RWPE2 (cell line): ENCODE results near the gene IL36B.

ENCODE experiments used
- ATAC-seq: fragments of 200-7000 bp; cut with Tn5 transposase; 3 replicates; pipeline ENCODE4 v1.9.1; 2021; ENCODE audit warnings: low read depth
- DNase-seq: peaks from one replicate; pipeline ENCODE4 v3.0.0-alpha.2; 2020; ENCODE audit warnings: low spot score
- H3K27ac ChIP-seq: fragments of 450-650 bp; 2 replicates; pipeline ENCODE4 v1.5.1; 2017; ENCODE audit warnings: mild to moderate bottlenecking; ENCODE audit not compliant: poor library complexity, severe bottlenecking
- H3K27me3 ChIP-seq: fragments of 250-450 bp; sonication (Bioruptor Pico); 2 replicates; pipeline ENCODE4 v1.5.1; 2021; ENCODE audit warnings: mild to moderate bottlenecking, moderate library complexity; ENCODE audit not compliant: insufficient read depth, poor library complexity, severe bottlenecking
- H3K36me3 ChIP-seq: fragments of 250-450 bp; sonication (Bioruptor Pico); 2 replicates; pipeline ENCODE4 v1.5.1; 2020; ENCODE audit warnings: low read depth, mild to moderate bottlenecking, moderate library complexity
- H3K4me1 ChIP-seq: fragments of 250-450 bp; sonication (Bioruptor Pico); 2 replicates; pipeline ENCODE4 v1.5.1; 2021; ENCODE audit warnings: mild to moderate bottlenecking, moderate library complexity; ENCODE audit not compliant: insufficient read depth, poor library complexity, severe bottlenecking
- H3K4me3 ChIP-seq: fragments of 250-450 bp; sonication (Bioruptor Pico); 2 replicates; pipeline ENCODE4 v1.5.1; 2021; ENCODE audit warnings: mild to moderate bottlenecking, moderate library complexity; ENCODE audit not compliant: severe bottlenecking
- H3K9me3 ChIP-seq: fragments of 250-450 bp; sonication (Bioruptor Pico); 2 replicates; pipeline ENCODE4 v1.5.1; 2021; ENCODE audit warnings: mild to moderate bottlenecking, moderate library complexity; ENCODE audit not compliant: severe bottlenecking
- TF ChIP-seq, protein P1 (sequence below): fragments of 450-650 bp; IDR thresholded peaks from one replicate; pipeline ENCODE4 v1.5.1; 2017; ENCODE audit warnings: mild to moderate bottlenecking, moderate library complexity; ENCODE audit not compliant: poor library complexity, severe bottlenecking

IL36B gene

DNA sequence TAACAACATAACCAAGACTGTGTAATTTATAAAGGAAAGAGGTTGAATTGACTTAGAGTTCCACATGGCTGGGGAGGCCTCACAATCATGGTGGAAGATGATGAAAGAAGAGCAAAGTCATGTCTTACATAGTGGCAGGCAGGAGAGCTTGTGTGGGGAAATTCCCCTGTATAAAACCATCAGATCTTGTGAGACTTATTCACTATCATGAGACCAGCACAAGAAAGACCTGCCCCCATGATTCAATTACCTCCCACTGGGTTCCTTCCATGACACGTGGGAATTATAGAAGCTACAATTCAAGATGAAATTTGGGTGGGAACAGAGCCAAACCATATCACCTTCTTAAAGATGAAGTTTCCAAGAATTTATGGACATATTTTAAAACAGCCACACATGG, 3.9 kb upstream of the IL36B start:
- Histone ChIP-seq H3K27ac (no peak overlapping the region), H3K36me3 (no peaks in the 10 kb centered on the region), H3K4me3 (no peak overlapping the region), H3K4me1 (peaks cover 9% of the 10 kb centered on the region), H3K9me3 (no peaks in the 10 kb centered on the region), H3K27me3 (no peaks in the 10 kb centered on the region)
- DNase-seq: no peak
- TF ChIP-seq, protein P1, sequence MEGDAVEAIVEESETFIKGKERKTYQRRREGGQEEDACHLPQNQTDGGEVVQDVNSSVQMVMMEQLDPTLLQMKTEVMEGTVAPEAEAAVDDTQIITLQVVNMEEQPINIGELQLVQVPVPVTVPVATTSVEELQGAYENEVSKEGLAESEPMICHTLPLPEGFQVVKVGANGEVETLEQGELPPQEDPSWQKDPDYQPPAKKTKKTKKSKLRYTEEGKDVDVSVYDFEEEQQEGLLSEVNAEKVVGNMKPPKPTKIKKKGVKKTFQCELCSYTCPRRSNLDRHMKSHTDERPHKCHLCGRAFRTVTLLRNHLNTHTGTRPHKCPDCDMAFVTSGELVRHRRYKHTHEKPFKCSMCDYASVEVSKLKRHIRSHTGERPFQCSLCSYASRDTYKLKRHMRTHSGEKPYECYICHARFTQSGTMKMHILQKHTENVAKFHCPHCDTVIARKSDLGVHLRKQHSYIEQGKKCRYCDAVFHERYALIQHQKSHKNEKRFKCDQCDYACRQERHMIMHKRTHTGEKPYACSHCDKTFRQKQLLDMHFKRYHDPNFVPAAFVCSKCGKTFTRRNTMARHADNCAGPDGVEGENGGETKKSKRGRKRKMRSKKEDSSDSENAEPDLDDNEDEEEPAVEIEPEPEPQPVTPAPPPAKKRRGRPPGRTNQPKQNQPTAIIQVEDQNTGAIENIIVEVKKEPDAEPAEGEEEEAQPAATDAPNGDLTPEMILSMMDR: no peak
- no peak for ATAC-seq

DNA sequence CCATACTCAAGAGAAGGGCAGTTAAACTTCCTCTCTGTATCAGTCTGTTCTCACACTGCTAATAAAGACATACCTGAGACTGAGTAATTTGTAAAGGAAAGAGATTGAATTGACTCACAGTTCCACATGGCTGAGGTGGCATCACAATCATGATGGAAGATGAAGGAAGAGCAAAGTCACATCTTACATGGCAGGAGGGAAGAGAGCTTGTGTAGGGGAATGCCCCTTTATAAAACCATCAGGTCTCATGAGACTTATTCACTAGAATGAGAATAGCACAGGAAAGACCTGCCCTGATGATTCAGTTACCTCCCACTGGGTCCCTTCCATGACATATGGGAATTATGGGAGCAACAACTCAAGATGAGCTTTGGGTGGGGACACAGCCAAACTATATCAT, 1.4 kb upstream of the IL36B start:
- no peak for ATAC-seq

DNA sequence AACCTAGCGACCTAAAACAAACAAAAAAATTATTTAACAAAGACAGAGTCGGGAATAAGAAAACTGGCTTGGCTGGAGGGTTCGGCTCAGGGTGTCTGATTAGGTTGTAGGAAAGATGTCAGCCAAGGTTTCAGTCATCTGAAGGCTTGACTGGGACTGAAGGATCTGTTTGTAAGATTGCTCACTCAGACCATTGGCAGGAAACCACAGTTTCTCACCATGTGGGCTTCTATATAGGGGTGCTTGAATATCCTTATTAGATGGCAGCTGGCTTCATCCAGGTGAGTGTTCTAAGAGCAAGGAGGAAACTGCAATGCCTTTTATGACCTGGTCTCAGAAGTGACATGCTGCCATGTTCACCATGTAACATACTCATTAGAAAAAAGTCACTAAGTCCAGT, 999 bp upstream of the IL36B start:
- Histone ChIP-seq H3K4me1 (peaks cover 9% of the 10 kb centered on the region), H3K27me3 (no peaks in the 10 kb centered on the region), H3K27ac (no peak overlapping the region), H3K36me3 (no peaks in the 10 kb centered on the region), H3K9me3 (no peaks in the 10 kb centered on the region), H3K4me3 (no peak overlapping the region)
- no peak for ATAC-seq
- TF ChIP-seq, protein P1: no peak
- DNase-seq: no peak

More for the DNA sequence above, 1.4 kb upstream of the IL36B start:
- DNase-seq: no peak
- Histone ChIP-seq H3K27me3 (no peaks in the 10 kb centered on the region), H3K4me1 (peaks cover 9% of the 10 kb centered on the region), H3K27ac (no peak overlapping the region), H3K4me3 (no peak overlapping the region), H3K9me3 (no peaks in the 10 kb centered on the region), H3K36me3 (no peaks in the 10 kb centered on the region)
- TF ChIP-seq, protein P1: no peak

DNA sequence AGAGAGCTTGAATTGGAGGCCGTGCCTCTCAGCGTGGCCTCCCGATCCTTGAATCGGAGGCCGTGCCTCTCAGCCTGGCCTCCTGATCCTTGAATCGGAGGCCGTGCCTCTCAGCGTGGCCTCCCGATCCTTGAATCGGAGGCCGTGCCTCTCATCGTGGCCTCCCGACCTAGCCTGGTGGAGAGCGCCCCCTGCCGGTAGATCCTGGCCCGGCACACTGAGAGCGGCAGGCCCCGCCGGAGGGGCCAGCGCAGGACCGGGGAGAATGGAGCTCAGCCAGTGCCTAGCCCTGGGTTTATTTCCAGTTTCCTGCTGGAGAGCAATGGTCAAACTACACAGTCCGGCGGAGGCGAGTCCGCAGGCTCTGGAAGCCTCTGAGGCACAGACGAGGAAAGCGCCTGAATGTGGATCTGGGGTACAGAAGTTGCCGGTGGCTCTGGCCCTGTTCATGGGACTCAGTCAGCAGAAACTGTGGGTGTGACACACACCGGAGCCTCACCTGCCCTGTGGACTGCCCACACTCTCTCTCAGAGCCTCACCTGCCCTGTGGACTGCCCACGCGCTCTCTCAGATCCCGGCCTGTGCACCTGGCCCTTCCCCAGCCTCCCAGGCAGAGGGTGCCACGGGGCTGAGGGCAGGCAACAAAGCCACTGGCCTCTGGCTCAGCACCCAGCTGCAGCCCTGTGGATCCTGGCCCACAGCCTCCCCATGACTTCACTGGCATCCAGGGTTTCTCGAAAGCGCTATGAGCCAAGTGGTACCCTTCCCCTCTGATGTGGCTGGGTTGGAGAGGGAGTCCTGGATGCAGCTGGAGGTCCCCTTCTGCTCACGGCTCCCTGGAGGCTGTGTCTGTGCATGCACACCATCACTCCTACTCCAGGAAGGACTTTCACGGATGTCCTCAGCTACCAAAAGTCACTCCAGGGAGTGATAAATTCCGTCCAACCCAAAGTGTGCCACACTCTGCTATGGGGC, 1.5 kb downstream of the IL36B start:
- TF ChIP-seq, protein P1: no peak

DNA sequence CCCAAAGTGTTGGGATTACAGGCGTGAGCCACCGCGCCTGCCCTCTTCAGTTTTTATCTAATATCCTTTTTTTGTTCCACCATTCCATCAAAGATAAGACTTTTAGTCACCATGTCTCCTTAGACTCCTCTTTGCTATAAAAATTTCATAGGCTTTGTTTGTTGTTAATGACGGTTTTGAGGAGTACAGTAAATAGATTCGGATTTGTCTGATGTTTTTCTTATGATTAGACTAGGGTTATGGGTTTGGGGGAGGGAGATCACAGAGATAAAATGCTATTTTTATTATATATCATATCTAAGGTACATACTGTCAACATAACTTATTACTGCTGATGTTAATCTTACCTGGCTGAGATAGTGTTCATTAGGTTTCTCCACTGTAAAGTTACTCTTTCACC, 6.2 kb downstream of the IL36B start:
- no peaks in the 10 kb centered on the region for H3K27me3 ChIP-seq
- no peaks in the 10 kb centered on the region for H3K4me1 ChIP-seq
- no peak for DNase-seq
- no peak overlapping the region for H3K4me3 ChIP-seq
- H3K9me3 ChIP-seq: no peaks in the 10 kb centered on the region
- ATAC-seq: no peak
- TF ChIP-seq, protein P1: no peak
- no peak overlapping the region for H3K27ac ChIP-seq
- no peaks in the 10 kb centered on the region for H3K36me3 ChIP-seq

More for the DNA sequence above, 1.5 kb downstream of the IL36B start:
- ATAC-seq (no peak), DNase-seq (no peak)
- no peaks in the 10 kb centered on the region for H3K9me3 ChIP-seq
- no peaks in the 10 kb centered on the region for H3K27me3 ChIP-seq
- H3K4me1 ChIP-seq: no peaks in the 10 kb centered on the region
- no peaks in the 10 kb centered on the region for H3K36me3 ChIP-seq
- no peak overlapping the region for H3K4me3 ChIP-seq
- H3K27ac ChIP-seq: no peak overlapping the region
